Measurements from ENCODE around the gene ARHGEF17.

DNA sequence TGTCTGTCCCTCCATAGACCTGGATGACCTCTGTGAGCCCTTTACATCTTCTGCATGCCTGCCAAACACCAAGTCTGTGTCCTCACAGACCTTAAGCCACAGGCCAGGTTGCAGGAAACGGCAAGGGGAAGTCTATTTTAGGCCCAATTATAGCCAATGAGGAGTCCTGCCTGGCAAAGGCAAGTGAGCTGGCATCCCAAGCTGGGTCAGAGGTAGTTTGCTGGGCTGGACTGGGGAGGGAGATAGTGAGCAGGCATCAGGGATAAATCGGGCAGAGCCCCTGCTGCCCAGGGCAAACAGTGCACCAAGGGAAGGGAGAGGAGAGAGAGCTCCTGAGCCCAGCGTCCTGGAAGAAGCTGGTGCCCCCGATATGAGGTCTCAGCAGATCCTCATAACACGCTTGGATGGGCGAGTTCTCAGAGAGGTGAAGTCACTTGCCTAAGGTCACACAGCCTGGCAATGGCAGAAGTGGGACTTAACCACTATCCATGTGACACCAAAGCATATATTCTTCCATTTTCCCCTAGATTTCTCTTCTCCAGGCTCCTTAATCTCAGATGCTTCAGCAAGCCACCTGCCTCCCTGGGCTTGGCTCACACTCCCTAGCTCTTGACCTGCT lies 64.4 kb downstream of the ARHGEF17 start:
- TF ChIP-seq, protein P1, sequence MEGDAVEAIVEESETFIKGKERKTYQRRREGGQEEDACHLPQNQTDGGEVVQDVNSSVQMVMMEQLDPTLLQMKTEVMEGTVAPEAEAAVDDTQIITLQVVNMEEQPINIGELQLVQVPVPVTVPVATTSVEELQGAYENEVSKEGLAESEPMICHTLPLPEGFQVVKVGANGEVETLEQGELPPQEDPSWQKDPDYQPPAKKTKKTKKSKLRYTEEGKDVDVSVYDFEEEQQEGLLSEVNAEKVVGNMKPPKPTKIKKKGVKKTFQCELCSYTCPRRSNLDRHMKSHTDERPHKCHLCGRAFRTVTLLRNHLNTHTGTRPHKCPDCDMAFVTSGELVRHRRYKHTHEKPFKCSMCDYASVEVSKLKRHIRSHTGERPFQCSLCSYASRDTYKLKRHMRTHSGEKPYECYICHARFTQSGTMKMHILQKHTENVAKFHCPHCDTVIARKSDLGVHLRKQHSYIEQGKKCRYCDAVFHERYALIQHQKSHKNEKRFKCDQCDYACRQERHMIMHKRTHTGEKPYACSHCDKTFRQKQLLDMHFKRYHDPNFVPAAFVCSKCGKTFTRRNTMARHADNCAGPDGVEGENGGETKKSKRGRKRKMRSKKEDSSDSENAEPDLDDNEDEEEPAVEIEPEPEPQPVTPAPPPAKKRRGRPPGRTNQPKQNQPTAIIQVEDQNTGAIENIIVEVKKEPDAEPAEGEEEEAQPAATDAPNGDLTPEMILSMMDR (IDR thresholded peaks at IDR 0.05; ENCODE audit: poor library complexity): no peak
- no peak for TF ChIP-seq EZH2 (IDR thresholded peaks at IDR 0.05; ENCODE audit: borderline replicate concordance)
- TF ChIP-seq EZH2phosphoT487 (IDR thresholded peaks at IDR 0.05; ENCODE audit: low read depth, severe bottlenecking, unreplicated experiment): no peak
